HG03558 (cell line): ENCODE measurements around the gene ASPHD2.
"Not testable (repeated sequence)": the region's sequence is repeated elsewhere in the genome, so short reads cannot be mapped to it uniquely, and the experiment has no call there.

Source experiments
- ATAC-seq: cut with Tn5 transposase; IDR thresholded peaks from one replicate; pipeline ENCODE4 v1.9.1; 2021; ENCODE audit warnings: moderate number of reproducible peaks; ENCODE audit not compliant: unreplicated experiment; ENCODE audit errors: extremely low read depth

The ASPHD2 gene

GRCh38 chr22:26428515-26429457 is at the start of gene ASPHD2:
Gene ASPHD2, plus strand, starts transcription at chr22:26429260. Its CDS starts 4,356 bp downstream, at chr22:26433616.
- ATAC-seq = no peak

DNA sequence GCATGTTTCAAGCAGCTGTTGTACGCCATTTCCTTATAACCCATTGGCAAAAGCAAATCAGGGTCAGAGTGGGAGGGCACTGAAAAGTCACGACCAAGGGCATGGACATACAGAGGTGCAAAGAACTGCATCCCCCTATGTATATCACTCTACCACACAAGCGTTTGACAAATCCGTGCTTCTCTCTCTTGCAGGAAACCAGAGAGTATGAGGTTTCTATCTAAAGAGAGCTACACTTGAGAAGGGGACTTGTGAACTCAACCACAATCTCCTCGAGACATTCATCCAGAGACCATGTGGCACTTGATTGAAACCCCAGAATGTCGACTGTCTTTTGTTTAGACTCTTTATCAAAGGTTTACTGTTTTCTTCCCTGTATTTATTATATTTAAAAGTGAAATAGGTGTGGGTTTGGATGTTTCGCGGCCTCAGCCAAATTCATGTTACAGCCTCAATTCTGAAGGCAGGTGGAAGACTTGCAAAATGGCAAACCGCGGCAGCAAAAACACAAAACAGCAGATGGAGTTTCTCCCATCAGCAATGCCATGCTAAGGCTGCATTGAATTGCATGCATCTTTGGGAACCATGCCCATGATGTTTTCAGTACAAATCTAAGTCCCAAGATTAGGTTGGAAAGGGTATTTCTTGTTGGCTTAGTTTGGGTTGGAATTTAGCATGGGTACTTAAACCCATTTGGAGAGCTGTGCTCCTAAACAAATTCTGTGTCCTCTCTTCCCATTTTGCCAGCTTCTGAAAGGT is 48.8 kb upstream of the ASPHD2 start:
- no peak for ATAC-seq

DNA sequence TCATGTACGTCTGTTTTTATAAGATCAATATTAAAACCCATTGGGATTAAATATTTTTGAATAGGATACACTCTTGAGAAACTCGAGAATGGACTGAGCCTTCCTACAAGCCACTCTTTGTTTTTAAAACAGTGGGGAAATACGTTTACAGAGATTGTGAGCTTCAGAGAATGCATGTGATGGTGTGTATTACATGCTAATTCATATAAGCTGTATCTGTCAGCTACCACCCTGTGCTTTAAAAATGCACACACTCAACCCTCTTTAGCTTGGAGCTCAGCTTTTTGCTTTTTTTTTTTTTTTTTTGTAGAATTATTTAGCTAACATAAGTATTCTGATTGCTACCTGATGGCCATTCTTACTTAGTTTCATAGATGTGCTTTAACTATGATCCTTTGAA is 46.3 kb upstream of the ASPHD2 start:
- no peak for ATAC-seq

GRCh38 chr22:26383968-26384556 is 45.0 kb upstream of the ASPHD2 start:
- ATAC-seq = no peak

- no peak for ATAC-seq
These were observed 43.9 kb upstream of the ASPHD2 start for GRCh38 chr22:26385164-26385563.

GRCh38 chr22:26389125-26389524 is 39.9 kb upstream of the ASPHD2 start:
- ATAC-seq = no peak

DNA sequence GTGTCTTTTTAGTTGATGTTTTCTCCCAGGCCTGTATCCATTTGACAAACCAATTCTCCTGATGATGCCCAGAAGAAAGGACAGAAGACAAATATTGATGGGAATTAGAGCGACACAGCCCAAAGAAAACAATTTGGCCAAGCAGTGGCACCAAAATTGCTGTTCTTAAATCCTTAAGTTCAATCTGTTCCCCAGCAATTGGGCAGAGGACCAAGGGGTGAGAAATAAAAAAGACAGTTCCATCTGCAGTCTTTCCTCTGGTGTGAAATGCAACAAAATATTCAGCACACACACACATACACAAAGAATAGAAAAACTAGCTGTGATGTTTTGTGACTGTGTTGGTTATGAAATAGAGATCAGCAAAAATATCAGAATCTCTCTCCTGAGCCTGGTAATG is 38.0 kb upstream of the ASPHD2 start:
- no peak for ATAC-seq

DNA sequence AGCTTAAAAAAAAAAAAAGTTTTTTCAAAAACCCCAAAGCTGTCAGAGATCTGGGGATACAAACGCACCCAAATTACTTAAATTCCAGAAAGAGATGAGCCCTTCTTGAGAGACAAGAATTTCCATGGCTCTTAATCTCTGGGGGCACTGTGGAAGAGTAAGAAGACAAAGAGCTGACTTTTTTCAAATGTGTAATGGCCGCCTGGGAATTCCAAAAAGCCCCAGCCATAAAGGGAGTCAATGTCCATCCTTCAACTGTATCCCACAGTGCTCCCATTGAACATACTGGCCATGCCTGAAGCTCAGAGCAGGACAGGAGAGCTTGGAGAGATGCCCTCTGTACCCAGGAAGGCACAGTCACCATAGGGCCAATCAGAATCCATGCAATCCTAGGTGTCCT is 37.4 kb upstream of the ASPHD2 start:
- ATAC-seq = no peak

GRCh38 chr22:26393929-26394328 is 35.1 kb upstream of the ASPHD2 start:
- ATAC-seq = no peak

GRCh38 chr22:26394777-26395176 is 34.3 kb upstream of the ASPHD2 start:
- ATAC-seq = no peak

DNA sequence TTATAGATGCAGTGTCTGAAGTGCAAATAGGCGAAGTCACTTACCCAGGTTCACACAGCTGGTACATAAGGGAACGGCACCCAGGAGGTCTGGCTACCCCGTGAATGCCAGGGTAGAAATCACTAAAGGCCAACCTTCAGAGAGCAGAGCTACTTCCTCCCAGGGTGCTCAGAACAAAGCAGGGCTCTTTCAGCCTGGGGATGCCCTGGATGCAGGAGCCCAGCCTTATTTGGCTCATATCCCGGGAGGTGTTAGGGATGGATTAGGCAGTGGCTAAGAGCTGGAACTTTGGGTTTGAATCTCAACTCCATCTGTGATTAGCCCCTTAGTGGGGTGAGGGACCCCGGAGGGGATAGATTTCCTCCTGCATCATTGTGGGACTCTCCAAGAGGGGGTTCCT is 33.1 kb upstream of the ASPHD2 start:
- ATAC-seq = no peak

GRCh38 chr22:26398741-26399153 is 30.3 kb upstream of the ASPHD2 start:
- ATAC-seq = no peak

DNA sequence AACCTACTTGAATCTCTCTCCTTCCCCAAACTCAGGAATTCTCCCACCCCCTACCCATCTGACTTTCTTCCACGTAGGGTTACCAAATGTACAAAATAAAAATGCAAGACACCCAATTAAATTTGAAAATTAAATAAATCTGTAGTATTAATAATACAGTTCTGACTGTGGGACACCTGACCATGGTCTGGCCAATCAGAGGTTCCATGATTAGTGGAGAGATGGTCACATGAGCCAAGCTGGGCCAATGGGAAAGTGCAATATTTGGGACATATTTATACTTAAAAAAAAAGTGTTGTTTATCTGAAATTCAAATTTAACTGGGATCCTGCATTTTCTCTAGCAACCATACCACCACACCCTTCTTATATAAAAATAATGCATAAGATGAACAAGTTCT is 29.8 kb upstream of the ASPHD2 start:
- ATAC-seq = no peak

GRCh38 chr22:26401726-26402125 is 27.3 kb upstream of the ASPHD2 start:
- no peak for ATAC-seq

- no peak for ATAC-seq
These were observed 24.1 kb upstream of the ASPHD2 start for GRCh38 chr22:26404851-26405421.

DNA sequence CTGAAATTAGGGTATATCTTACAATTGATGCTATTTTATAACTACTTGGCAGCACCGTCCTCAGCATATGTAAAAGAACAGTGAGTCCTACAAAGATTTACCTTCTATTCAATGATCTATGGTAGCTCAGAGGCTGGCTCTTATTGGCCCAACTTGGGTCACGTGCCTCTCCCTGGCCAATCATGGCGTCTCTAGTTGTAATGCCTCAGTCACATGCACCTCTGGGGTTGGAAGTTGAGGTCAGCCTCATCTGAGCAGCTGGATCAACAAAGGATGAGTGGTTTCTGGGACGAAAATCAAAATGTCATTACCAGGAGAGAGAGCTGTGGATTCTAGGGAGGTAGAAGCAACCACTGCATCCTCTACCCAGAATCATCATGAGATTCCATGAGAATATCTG is 22.9 kb upstream of the ASPHD2 start:
- no peak for ATAC-seq

DNA sequence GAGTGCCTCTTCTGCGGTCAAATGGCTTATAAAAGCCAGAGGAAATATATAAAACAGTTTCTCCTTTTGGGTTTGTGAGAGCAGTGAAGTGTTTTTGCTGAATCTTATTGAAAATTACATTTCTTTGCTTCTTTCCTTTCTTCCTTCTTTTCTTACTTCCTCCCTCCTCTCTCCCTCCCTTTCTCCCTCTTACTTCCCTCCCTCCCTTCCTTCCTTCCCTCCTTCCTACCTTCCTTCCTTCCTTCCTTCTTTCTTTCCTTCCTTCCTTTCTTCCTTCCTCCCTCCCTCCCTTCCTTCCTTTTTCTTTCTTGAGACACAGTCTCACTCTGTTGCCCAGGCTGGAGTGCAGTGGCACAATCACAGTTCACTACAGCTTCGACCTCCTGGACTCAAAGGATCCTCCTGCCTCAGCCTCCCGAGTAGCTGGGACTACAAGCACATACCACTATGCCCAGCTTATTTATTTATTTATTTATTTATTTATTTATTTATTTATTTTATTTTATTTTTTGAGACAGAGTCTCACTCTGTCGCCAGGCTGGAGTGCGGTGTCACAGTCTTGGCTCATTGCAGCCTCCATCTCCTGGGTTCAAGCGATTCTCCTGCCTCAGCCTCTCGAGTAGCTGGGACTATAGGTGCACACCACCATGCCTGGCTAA is 20.4 kb upstream of the ASPHD2 start:
- ATAC-seq = not testable (repeated sequence)

DNA sequence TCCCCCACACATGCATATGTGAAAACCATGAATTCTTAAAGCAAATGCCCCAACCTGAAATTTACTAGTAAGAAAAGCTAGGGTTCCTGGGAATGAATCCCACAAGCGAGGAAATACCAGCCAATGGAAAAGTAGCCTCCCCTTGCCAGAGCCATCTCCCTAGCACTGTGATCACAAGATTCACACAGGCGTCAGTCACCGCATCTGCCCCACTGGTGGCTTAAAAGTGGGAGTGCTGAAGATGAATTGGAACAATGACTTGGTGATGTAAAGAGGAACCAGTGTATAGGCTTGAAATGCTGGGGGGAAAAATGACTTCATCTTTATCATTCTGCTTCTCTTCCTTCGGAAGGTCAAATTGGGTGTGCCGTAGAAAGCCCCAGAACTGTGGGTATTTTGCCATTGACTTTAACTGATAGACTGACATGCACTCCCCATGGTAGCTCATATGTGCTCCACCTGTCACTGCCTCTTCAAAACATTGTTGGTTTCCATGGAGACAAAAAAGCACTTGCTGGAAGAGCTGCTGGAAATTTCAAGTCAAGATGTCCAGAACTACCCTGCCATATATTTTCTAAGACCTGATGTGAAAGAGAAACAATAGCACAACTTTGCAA is 19.2 kb upstream of the ASPHD2 start:
- ATAC-seq = no peak

GRCh38 chr22:26410386-26410785 is 18.7 kb upstream of the ASPHD2 start:
- ATAC-seq = no peak

DNA sequence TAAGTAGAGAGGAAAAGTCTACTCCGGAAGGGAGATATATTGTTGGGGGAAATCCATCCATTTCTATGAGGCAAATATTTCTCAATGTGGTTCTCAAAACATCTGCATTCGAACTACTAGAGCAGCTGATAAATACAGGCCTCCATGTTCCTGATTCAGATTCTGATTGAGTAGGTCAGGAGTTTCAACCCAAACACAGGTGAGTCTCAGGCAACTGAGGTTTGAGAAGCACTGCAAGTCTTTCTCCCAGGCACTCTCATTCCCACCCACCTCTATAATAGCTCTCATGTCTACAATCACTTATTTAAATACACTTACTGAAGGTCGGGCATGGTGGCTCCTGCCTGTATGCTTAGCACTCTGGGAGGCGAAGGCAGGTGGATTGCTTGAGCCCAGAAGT is 14.7 kb upstream of the ASPHD2 start:
- ATAC-seq = no peak
